Measurements from ENCODE around the gene ADAT1. TPM values are rescaled to one million over a fixed set of nuclear protein-coding genes. Genes with fewer than 3 reads are reported as not detected.

Gene ADAT1
- total and polyA plus RNA-seq, 2 of the 8 experiments (the other 6 are each of a cell fraction or from before 2014, with no cell fraction given): 30.7 to 44.7 TPM

DNA sequence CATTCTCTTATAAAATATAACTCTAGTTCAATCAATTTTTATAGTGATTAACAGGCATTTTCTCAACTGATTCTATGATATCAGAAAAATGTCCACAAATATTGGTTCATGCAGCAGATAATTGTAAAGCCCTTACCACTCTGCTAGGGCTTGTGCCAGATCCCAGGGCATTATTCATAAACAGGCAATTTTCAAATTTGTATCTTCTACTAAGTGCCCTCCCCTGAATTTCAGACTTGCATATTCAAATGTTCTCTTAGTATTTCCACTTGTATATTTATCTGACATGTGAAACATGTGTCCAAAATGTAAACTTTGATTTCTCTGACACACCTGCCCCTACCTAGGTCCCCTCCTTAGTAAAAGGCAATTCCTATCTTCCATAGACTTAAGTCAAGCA lies 44.4 kb upstream of the ADAT1 start:
- no peaks in the 10 kb centered on the region for H3K79me1 ChIP-seq (ENCODE audit: low read depth, low read length)
- CTCF ChIA-PET (ENCODE audit: partially characterized antibody): no interaction called here
- no peak overlapping the region for H4K8ac ChIP-seq (ENCODE audit: extremely low read depth, insufficient read depth, low read length)
- no peaks in the 10 kb centered on the region for H3K23me2 ChIP-seq (ENCODE audit: low read depth, low read length)
- DNase-seq (ENCODE audit: low read depth in 1 of 2, low spot score in 2 of 2) (no peak), FAIRE-seq (no peak)
- H3K14ac ChIP-seq (ENCODE audit: insufficient read length): no peak overlapping the region
- no peaks in the 10 kb centered on the region for H3K9me3 ChIP-seq (ENCODE audit: insufficient read depth in 2 of 2, low read depth in 1 of 2, low read length in 1 of 2)
- H3K79me2 ChIP-seq (ENCODE audit: control insufficient read depth in 1 of 2, insufficient read depth in 2 of 2, low read length in 2 of 2): no peaks in the 10 kb centered on the region
- no peak overlapping the region for H3K18ac ChIP-seq (ENCODE audit: extremely low read depth, low read length)
- no peak overlapping the region for H3K4ac ChIP-seq (replicated peaks; ENCODE audit: insufficient read length, low read depth, low read length)
- no peak overlapping the region for H2AFZ ChIP-seq (ENCODE audit: low read length)
- H3K27ac ChIP-seq (ENCODE audit: low read depth, low read length): no peak overlapping the region
- no peak overlapping the region for H3K9ac ChIP-seq (replicated peaks in 1 of 4; ENCODE audit: extremely low read depth in 1 of 4, low read depth in 3 of 4, low read length in 3 of 4)
- no peak overlapping the region for H4K5ac ChIP-seq (ENCODE audit: insufficient read length, low read depth, low read length)
- no peaks in the 10 kb centered on the region for H3K4me1 ChIP-seq (replicated peaks in 1 of 4; ENCODE audit: control insufficient read depth in 3 of 4, insufficient read depth in 4 of 4, low read length in 3 of 4)
- no peak overlapping the region for H2AK5ac ChIP-seq (ENCODE audit: low read depth, low read length)
- no peak overlapping the region for H2BK120ac ChIP-seq (replicated peaks; ENCODE audit: low read depth, low read length)
- H3K36me3 ChIP-seq (ENCODE audit: control insufficient read depth in 2 of 4, insufficient read depth in 4 of 4, low read length in 3 of 4): no peaks in the 10 kb centered on the region
- no peak overlapping the region for H3K4me2 ChIP-seq (ENCODE audit: insufficient read depth in 1 of 2, low read depth in 2 of 2, low read length in 2 of 2)
- H3K27me3 ChIP-seq (replicated peaks in 1 of 4; ENCODE audit: control insufficient read depth in 3 of 4, extremely low read depth in 1 of 4, insufficient read depth in 3 of 4, low read length in 3 of 4): no peaks in the 10 kb centered on the region
- H2BK12ac ChIP-seq (ENCODE audit: low read depth, low read length): no peak overlapping the region
- no peak overlapping the region for H3K4me3 ChIP-seq (ENCODE audit: extremely low read depth in 1 of 4, insufficient read depth in 2 of 4, low read depth in 3 of 4, low read length in 4 of 4)
- no peak overlapping the region for H2BK15ac ChIP-seq (ENCODE audit: low read length)
- no peak overlapping the region for H3K23ac ChIP-seq (ENCODE audit: insufficient read length)
- POLR2A ChIA-PET (ENCODE audit: partially characterized antibody): no interaction called here
- TF ChIP-seq TCF12 (IDR thresholded peaks at IDR 0.05; ENCODE audit: low read depth, low read length) (no peak), EGR1 (IDR thresholded peaks at IDR 0.05; ENCODE audit: borderline replicate concordance, low read depth, low read length) (no peak), HDAC2 (IDR thresholded peaks at IDR 0.05; ENCODE audit: borderline replicate concordance in 1 of 2, low read depth in 2 of 2, low read length in 2 of 2) (no peak), EP300 (IDR thresholded peaks at IDR 0.05; ENCODE audit: borderline replicate concordance in 1 of 2, low read depth in 2 of 2, low read length in 2 of 2) (no peak), ASH2L (IDR thresholded peaks at IDR 0.05; ENCODE audit: low read length) (no peak), BCL11A (IDR thresholded peaks at IDR 0.05; ENCODE audit: low read depth in 2 of 2, low read length in 2 of 2) (no peak), SP4 (IDR thresholded peaks at IDR 0.05; ENCODE audit: low read length) (no peak), SP1 (IDR thresholded peaks at IDR 0.05; ENCODE audit: low read depth, low read length) (no peak)
- H4K91ac ChIP-seq (replicated peaks; ENCODE audit: insufficient read length, low read length): no peak overlapping the region
- no peak overlapping the region for H3K56ac ChIP-seq (replicated peaks; ENCODE audit: insufficient read length, low read depth, low read length)
- H2BK20ac ChIP-seq (ENCODE audit: low read length): no peak overlapping the region
- H2BK5ac ChIP-seq (ENCODE audit: low read depth, low read length): no peak overlapping the region
- H4K20me1 ChIP-seq (replicated peaks in 1 of 2; ENCODE audit: control insufficient read depth in 1 of 2, insufficient read depth in 2 of 2, low read length in 2 of 2): no peaks in the 10 kb centered on the region

Measured in H1 (cell line).